Psoas muscle (tissue), 8 donors: ENCODE data around the gene WDR81. TPM values are rescaled to one million over a fixed set of nuclear protein-coding genes. Genes with fewer than 3 reads are reported as not detected.
A peak's percentile ranks its signal among the peaks of the same experiment; 100 is the strongest.
"Not testable (repeated sequence)": the region's sequence is repeated elsewhere in the genome, so short reads cannot be mapped to it uniquely, and the experiment has no call there.

Source experiments
- ATAC-seq, 4 donors: fragments of 200-7000 bp; cut with Tn5 transposase; one replicate each; pipeline ENCODE4 v1.9.1; 2020; ENCODE audit warnings: moderate library complexity in 3 of 4, mild to moderate bottlenecking in 2 of 4
- DNase-seq, 2 donors: peaks; one replicate each; pipeline ENCODE4 v3.0.0-alpha.2; 2020
- H3K27ac ChIP-seq: fragments of 200-600 bp; one replicate; pipeline ENCODE4 v1.8.0; 2022
- H3K27me3 ChIP-seq, 3 donors: fragments of 200-600 bp in 1 of 3; one replicate each; pipeline versions ENCODE4 v1.6.1 to v1.8.0; 2013 to 2022; ENCODE audit warnings: low read length in 2 of 3, mild to moderate bottlenecking in 2 of 3, moderate library complexity in 1 of 3; ENCODE audit not compliant: insufficient read depth in 3 of 3
- H3K36me3 ChIP-seq, 2 donors: fragments of 200-600 bp in 1 of 2; one replicate each; pipeline versions ENCODE4 v1.6.1 to v1.8.0; 2013 to 2022; ENCODE audit warnings: low read depth in 1 of 2, mild to moderate bottlenecking in 1 of 2, moderate library complexity in 1 of 2; ENCODE audit not compliant: insufficient read depth in 1 of 2
- H3K4me1 ChIP-seq: fragments of 200-600 bp; one replicate; pipeline ENCODE4 v1.8.0; 2022
- H3K4me3 ChIP-seq: fragments of 200-600 bp; one replicate; pipeline ENCODE4 v1.8.0; 2022; ENCODE audit warnings: mild to moderate bottlenecking
- H3K9me3 ChIP-seq: fragments of 200-600 bp; one replicate; pipeline ENCODE4 v1.8.0; 2022
- CTCF ChIP-seq: fragments of 200-600 bp; IDR thresholded peaks from one replicate; pipeline ENCODE4 v1.8.0; 2022; ENCODE audit warnings: antibody characterized with exemption
- WGBS, 3 donors: extraction: QIAGEN DNeasy Blood & Tissue Kit; methylation state at CpG; one replicate each; pipeline versions ENCODE4 v1.1.6 to v1.1.7; 2013; 5-methylcytosine and 5-hydroxymethylcytosine counted together
- intact Hi-C, 2 donors: fragments of 100-400 bp; cut with DNase I; formaldehyde crosslinking; loops; one replicate each; pipeline versions ENCODE4 v1.11.0 to v1.14.2; 2022
- polyA plus RNA-seq, 3 donors: library from polyadenylated mRNA; stranded (reverse); fragments of 200-250 nt; gene quantifications; one replicate each; pipeline ENCODE4 v1.2.3, GENCODE V29; 2013
- total RNA-seq, 4 donors: library from RNA; stranded (reverse); fragmentation: NEBNext Ultra II Directional in 2 of 4; extraction: Animal tissue kit (Norgen Biotek cat#: 25700) in 2 of 4; gene quantifications; one replicate each; pipeline versions ENCODE4 v1.2.1 to v1.2.4, GENCODE V29; 2021 to 2023
- donor health status: healthy with polysubstance abuse.
- donor health status: DM: no; HTN: no; CAD: no; lungs with moderate emphysema.
- donor health status: Bipolar disorder and iron deficiency.
- donor health status: healthy.
- donor health status: DM: yes; HTN: yes; CAD: no.
- donor health status: DM: no; HTN: no; CAD: no.
- donor health status: DM: no; HTN: no; CAD: no.
- donor health status: DM: yes; HTN: yes; CAD: no.

The WDR81 gene
- total and polyA plus RNA-seq, 7 donors, result 15.1 to 27.9 (median 18.5) TPM

- peak in 2 of 4 donors; percentile 39 to 43 for ATAC-seq
- H3K9me3 ChIP-seq, result no peaks in the 10 kb centered on the region
Observed at GRCh38 chr17:1697681-1698080, 26.8 kb upstream of the WDR81 start.

GRCh38 chr17:1699891-1700290 is 24.6 kb upstream of the WDR81 start:
- H3K27me3 ChIP-seq, H3K9me3 ChIP-seq, H3K36me3 ChIP-seq, H3K4me1 ChIP-seq, H3K4me3 ChIP-seq, intact Hi-C loops, H3K27ac ChIP-seq: not testable (repeated sequence)
- DNase-seq (peak in 1 of 2 donors; percentile 14), ATAC-seq (peak in 1 of 4 donors; percentile 29)
- WGBS, 3 donors, result 65 to 84% (median 80%) methylated on average over 5 of the region's 5 CpGs

More at GRCh38 chr17:1697681-1698080, 26.8 kb upstream of the WDR81 start:
- 24 to 43% (median 31%) methylated on average over 5 of the region's 5 CpGs for WGBS, 3 donors
- intact Hi-C loops, result no loop called here
- H3K27ac ChIP-seq, result peak overlapping the region; percentile 53
- no peak for TF ChIP-seq CTCF
- no peaks in the 10 kb centered on the region for H3K4me1 ChIP-seq
- no peaks in the 10 kb centered on the region for H3K36me3 ChIP-seq
- H3K27me3 ChIP-seq, result no peaks in the 10 kb centered on the region
- no peak overlapping the region for H3K4me3 ChIP-seq
- no peak for DNase-seq

- H3K9me3 ChIP-seq, result no peaks in the 10 kb centered on the region
- H3K27ac ChIP-seq, result no peak overlapping the region
- no peak for ATAC-seq
- 34 to 45% (median 38%) methylated on average over 4 of the region's 4 CpGs for WGBS, 3 donors
- no peaks in the 10 kb centered on the region for H3K4me1 ChIP-seq
- intact Hi-C loops, result no loop called here
- H3K27me3 ChIP-seq, result no peaks in the 10 kb centered on the region
- no peak for TF ChIP-seq CTCF
- DNase-seq, result peak in 1 of 2 donors; percentile 22
- H3K4me3 ChIP-seq, result no peak overlapping the region
- no peaks in the 10 kb centered on the region for H3K36me3 ChIP-seq
Observed at GRCh38 chr17:1703063-1703462, 21.4 kb upstream of the WDR81 start.

GRCh38 chr17:1705004-1705403 is 19.5 kb upstream of the WDR81 start:
- no peak for TF ChIP-seq CTCF
- WGBS, 3 donors, result 86 to 94% (median 87%) methylated on average over 7 of the region's 7 CpGs
- DNase-seq (peak in 1 of 2 donors; percentile 20), ATAC-seq (no peak)
- H3K27ac ChIP-seq, result no peak overlapping the region
- H3K27me3 ChIP-seq, result no peaks in the 10 kb centered on the region
- intact Hi-C loops, result no loop called here
- H3K4me1 ChIP-seq, result no peaks in the 10 kb centered on the region
- no peak overlapping the region for H3K4me3 ChIP-seq
- H3K36me3 ChIP-seq, result no peaks in the 10 kb centered on the region
- H3K9me3 ChIP-seq, result no peaks in the 10 kb centered on the region

GRCh38 chr17:1707107-1707506 is 17.4 kb upstream of the WDR81 start:
- intact Hi-C loops, result no loop called here
- 94 to 98% (median 96%) methylated on average over 5 of the region's 5 CpGs for WGBS, 3 donors
- peak in 1 of 2 donors; percentile 10 for DNase-seq
- H3K9me3 ChIP-seq, result no peaks in the 10 kb centered on the region
- H3K4me3 ChIP-seq, result no peak overlapping the region
- peaks cover 0 to 12% of the 10 kb centered on the region in 2 donors for H3K36me3 ChIP-seq
- H3K4me1 ChIP-seq, result peaks cover 17% of the 10 kb centered on the region
- ATAC-seq, result no peak
- no peak overlapping the region for H3K27ac ChIP-seq
- H3K27me3 ChIP-seq, result no peaks in the 10 kb centered on the region
- TF ChIP-seq CTCF, result no peak

GRCh38 chr17:1708791-1709346 is 15.6 kb upstream of the WDR81 start:
- H3K27me3 ChIP-seq, ATAC-seq, H3K27ac ChIP-seq, intact Hi-C loops, H3K9me3 ChIP-seq, H3K4me3 ChIP-seq: not testable (repeated sequence)
- 92 to 94% (median 93%) methylated on average over 10 of the region's 10 CpGs for WGBS, 3 donors
- Histone ChIP-seq H3K4me1 (peaks cover 35% of the 10 kb centered on the region), H3K36me3 (peaks cover 3 to 30% of the 10 kb centered on the region in 2 donors)
- peak in 1 of 2 donors; percentile 52 for DNase-seq
